H1 (cell line): ENCODE results near the gene EFCAB6. TPM values are rescaled to one million over a fixed set of nuclear protein-coding genes. Genes with fewer than 3 reads are reported as not detected.

ENCODE experiments used
- CTCF ChIA-PET: fragments of 300-600 bp; sonication (Branson Sonifier 250); formaldehyde crosslinking; loops from one replicate; lab custom pipeline; 2021; ENCODE audit not compliant: partially characterized antibody; lab: Charles Lee
- POLR2A ChIA-PET: fragments of 300-600 bp; sonication (Branson Sonifier 250); formaldehyde crosslinking; loops from one replicate; lab custom pipeline; 2021; ENCODE audit warnings: inconsistent platforms; ENCODE audit not compliant: partially characterized antibody; lab: Charles Lee
- DNase-seq, 2 experiments: peaks; one replicate each; pipeline versions ENCODE4 v3.0.0 to v3.0.0-alpha.2; 2010 to 2022; ENCODE audit warnings: low spot score in 2 of 2, low read depth in 1 of 2, mixed read lengths in 1 of 2
- FAIRE-seq: peaks from 2 replicates; lab custom pipeline; 2011; peaks lifted over from hg19 to GRCh38; lab: Jason Lieb, UNC
- H2AFZ ChIP-seq: 2 replicates; pipeline ENCODE4 v1.8.1; 2012; ENCODE audit warnings: low read length, inconsistent platforms
- H2AK5ac ChIP-seq: 2 replicates; pipeline ENCODE4 v1.6.1; 2013; ENCODE audit warnings: low read depth, low read length
- H2BK120ac ChIP-seq: replicated peaks from 2 replicates; pipeline ENCODE3; 2013; ENCODE audit warnings: low read depth, low read length, inconsistent platforms
- H2BK12ac ChIP-seq: 2 replicates; pipeline ENCODE4 v1.6.1; 2013; ENCODE audit warnings: low read depth, low read length
- H2BK15ac ChIP-seq: 2 replicates; pipeline ENCODE4 v1.6.1; 2013; ENCODE audit warnings: low read length
- H2BK20ac ChIP-seq: 2 replicates; pipeline ENCODE4 v1.6.1; 2013; ENCODE audit warnings: low read length
- H2BK5ac ChIP-seq: 2 replicates; pipeline ENCODE4 v1.6.1; 2013; ENCODE audit warnings: low read depth, low read length
- H3K14ac ChIP-seq: 2 replicates; pipeline ENCODE4 v1.6.1; 2013; ENCODE audit warnings: inconsistent platforms; ENCODE audit not compliant: insufficient read length
- H3K18ac ChIP-seq: 2 replicates; pipeline ENCODE4 v1.6.1; 2013; ENCODE audit warnings: low read length; ENCODE audit errors: extremely low read depth
- H3K23ac ChIP-seq: 2 replicates; pipeline ENCODE4 v1.6.1; 2013; ENCODE audit warnings: inconsistent platforms; ENCODE audit not compliant: insufficient read length
- H3K23me2 ChIP-seq: 2 replicates; pipeline ENCODE4 v1.6.1; 2013; ENCODE audit warnings: low read depth, low read length
- H3K27ac ChIP-seq: 2 replicates; pipeline ENCODE4 v1.6.1; 2011; ENCODE audit warnings: low read depth, low read length, inconsistent platforms
- H3K27me3 ChIP-seq, 4 experiments: replicated peaks in 1 of 4; 1 replicate in 1 of 4; 2 replicates in 3 of 4; pipeline versions ENCODE4 v1.6.1 to v1.8.1; 2011 to 2013; ENCODE audit warnings: low read length in 3 of 4, mild to moderate bottlenecking in 3 of 4, inconsistent platforms in 2 of 4, mixed read lengths in 2 of 4, moderate library complexity in 1 of 4; ENCODE audit not compliant: control insufficient read depth in 3 of 4, insufficient read depth in 3 of 4; ENCODE audit errors: extremely low read depth in 1 of 4
- H3K36me3 ChIP-seq, 4 experiments: 2 replicates each; pipeline versions ENCODE4 v1.6.1 to v1.8.1; 2011 to 2013; ENCODE audit warnings: mild to moderate bottlenecking in 4 of 4, low read length in 3 of 4, moderate library complexity in 2 of 4, control low read depth in 1 of 4, inconsistent platforms in 1 of 4; ENCODE audit not compliant: insufficient read depth in 4 of 4, control insufficient read depth in 2 of 4
- H3K4ac ChIP-seq: replicated peaks from 2 replicates; pipeline ENCODE3; 2013; ENCODE audit warnings: low read length, low read depth, mixed read lengths, inconsistent platforms; ENCODE audit not compliant: insufficient read length
- H3K4me1 ChIP-seq, 4 experiments: replicated peaks in 1 of 4; 1 replicate in 1 of 4; 2 replicates in 3 of 4; pipeline versions ENCODE4 v1.6.1 to v1.8.1; 2011 to 2013; ENCODE audit warnings: low read length in 3 of 4, inconsistent platforms in 2 of 4, mixed read lengths in 1 of 4; ENCODE audit not compliant: insufficient read depth in 4 of 4, control insufficient read depth in 3 of 4
- H3K4me2 ChIP-seq, 2 experiments: 2 replicates each; pipeline versions ENCODE4 v1.6.1 to v1.8.1; 2011 to 2013; ENCODE audit warnings: low read depth in 2 of 2, low read length in 2 of 2, control low read depth in 1 of 2, inconsistent platforms in 1 of 2, mild to moderate bottlenecking in 1 of 2; ENCODE audit not compliant: insufficient read depth in 1 of 2
- H3K4me3 ChIP-seq, 4 experiments: fragments of 200-600, 300-600 bp in 1 of 4; sonication (generic), shearing (Covaris generic), sonication (Bioruptor Twin) in 1 of 4; 2 replicates each; pipeline versions ENCODE4 v1.5.1 to v1.8.1; 2011 to 2016; ENCODE audit warnings: low read length in 4 of 4, low read depth in 3 of 4, control low read depth in 2 of 4, inconsistent platforms in 2 of 4, mild to moderate bottlenecking in 2 of 4, mixed read lengths in 1 of 4, moderate library complexity in 1 of 4; ENCODE audit not compliant: insufficient read depth in 2 of 4; ENCODE audit errors: extremely low read depth in 1 of 4
- H3K56ac ChIP-seq: replicated peaks from 2 replicates; pipeline ENCODE3; 2013; ENCODE audit warnings: low read depth, mild to moderate bottlenecking, mixed read lengths, low read length, inconsistent platforms; ENCODE audit not compliant: insufficient read length
- H3K79me1 ChIP-seq: 2 replicates; pipeline ENCODE4 v1.6.1; 2013; ENCODE audit warnings: low read depth, low read length, control low read depth
- H3K79me2 ChIP-seq, 2 experiments: 2 replicates each; pipeline versions ENCODE4 v1.6.1 to v1.8.1; 2012 to 2013; ENCODE audit warnings: low read length in 2 of 2, mild to moderate bottlenecking in 2 of 2, inconsistent platforms in 1 of 2; ENCODE audit not compliant: insufficient read depth in 2 of 2, control insufficient read depth in 1 of 2
- H3K9ac ChIP-seq, 4 experiments: replicated peaks in 1 of 4; 1 replicate in 1 of 4; 2 replicates in 3 of 4; pipeline versions ENCODE4 v1.6.1 to v1.8.1; 2011 to 2013; ENCODE audit warnings: low read depth in 3 of 4, low read length in 3 of 4, control low read depth in 2 of 4, mild to moderate bottlenecking in 2 of 4, moderate library complexity in 2 of 4, inconsistent platforms in 1 of 4; ENCODE audit errors: extremely low read depth in 1 of 4
- H3K9me3 ChIP-seq, 2 experiments: 2 replicates each; pipeline versions ENCODE4 v1.6.1 to v1.8.1; 2012 to 2013; ENCODE audit warnings: mild to moderate bottlenecking in 2 of 2, moderate library complexity in 2 of 2, control low read depth in 1 of 2, inconsistent platforms in 1 of 2, low read depth in 1 of 2, low read length in 1 of 2, mixed read lengths in 1 of 2; ENCODE audit not compliant: insufficient read depth in 2 of 2
- H4K20me1 ChIP-seq, 2 experiments: replicated peaks in 1 of 2; 2 replicates each; pipeline versions ENCODE3 to v1.8.1; 2011 to 2013; ENCODE audit warnings: inconsistent platforms in 2 of 2, low read length in 2 of 2, mild to moderate bottlenecking in 1 of 2; ENCODE audit not compliant: insufficient read depth in 2 of 2, control insufficient read depth in 1 of 2
- H4K5ac ChIP-seq: 2 replicates; pipeline ENCODE4 v1.6.1; 2013; ENCODE audit warnings: low read length, low read depth, mixed read lengths, inconsistent platforms; ENCODE audit not compliant: insufficient read length
- H4K8ac ChIP-seq: 2 replicates; pipeline ENCODE4 v1.8.0; 2013; ENCODE audit warnings: mild to moderate bottlenecking, moderate library complexity, low read length, inconsistent platforms; ENCODE audit not compliant: insufficient read depth; ENCODE audit errors: extremely low read depth
- H4K91ac ChIP-seq: replicated peaks from 2 replicates; pipeline ENCODE3; 2013; ENCODE audit warnings: low read length, mixed read lengths, inconsistent platforms; ENCODE audit not compliant: insufficient read length
- ATF3 ChIP-seq: IDR thresholded peaks from 2 replicates; pipeline ENCODE4 v1.6.1; 2011; ENCODE audit warnings: low read depth, mild to moderate bottlenecking, low read length; ENCODE audit not compliant: insufficient read depth
- CBX8 ChIP-seq: fragments of 300-800, 300-1000 bp; sonication (generic); IDR thresholded peaks from 2 replicates; pipeline ENCODE4 v1.7.1; 2016; ENCODE audit warnings: low read depth, low read length, borderline replicate concordance
- CTCF ChIP-seq, 3 experiments: IDR thresholded peaks; 1 replicate in 2 of 3; 2 replicates in 1 of 3; pipeline versions ENCODE4 v1.5.1 to v1.6.1; 2011; ENCODE audit warnings: low read length in 3 of 3, mild to moderate bottlenecking in 3 of 3, inconsistent platforms in 2 of 3, low read depth in 1 of 3, moderate library complexity in 1 of 3; ENCODE audit not compliant: insufficient read depth in 1 of 3; ENCODE audit errors: control extremely low read depth in 1 of 3
- EZH2 ChIP-seq: fragments of 200-600 bp; sonication (generic); IDR thresholded peaks from 2 replicates; pipeline ENCODE4 v1.7.1; 2012; ENCODE audit warnings: low read depth, mild to moderate bottlenecking, moderate library complexity, low read length, inconsistent platforms; ENCODE audit not compliant: severe bottlenecking
- HDAC2 ChIP-seq, 2 experiments: fragments of 300-600 bp in 1 of 2; sonication (generic) in 1 of 2; IDR thresholded peaks; 2 replicates each; pipeline ENCODE4 v1.6.1; 2011 to 2012; ENCODE audit warnings: low read depth in 2 of 2, low read length in 2 of 2, mild to moderate bottlenecking in 2 of 2, moderate library complexity in 2 of 2, borderline replicate concordance in 1 of 2, inconsistent platforms in 1 of 2
- JUND ChIP-seq: IDR thresholded peaks from 2 replicates; pipeline ENCODE4 v1.6.1; 2011; ENCODE audit warnings: mild to moderate bottlenecking, improper control_type of control experiment, low read length
- RNF2 ChIP-seq: fragments of 200-900, 300-1000 bp; sonication (generic); IDR thresholded peaks from 2 replicates; pipeline ENCODE4 v1.7.1; 2016; ENCODE audit warnings: borderline replicate concordance, low read depth, mild to moderate bottlenecking, antibody characterized with exemption, low read length; ENCODE audit not compliant: poor library complexity, severe bottlenecking; ENCODE audit errors: missing control alignments
- SP1 ChIP-seq: IDR thresholded peaks from 2 replicates; pipeline ENCODE4 v1.6.1; 2011; ENCODE audit warnings: low read depth, low read length
- SP2 ChIP-seq: IDR thresholded peaks from 2 replicates; pipeline ENCODE4 v1.6.1; 2012; ENCODE audit warnings: mild to moderate bottlenecking, low read length, inconsistent platforms
- SRF ChIP-seq: IDR thresholded peaks from 2 replicates; pipeline ENCODE4 v1.6.1; 2011; ENCODE audit warnings: mild to moderate bottlenecking, low read depth, low read length, moderate library complexity
- WGBS, 2 experiments: shearing (Covaris generic) in 1 of 2; methylation state at CpG; one replicate each; pipeline versions ENCODE4 v1.1.6 to v1.1.7; 2013 to 2015; ENCODE audit warnings: low lambda C conversion rate in 2 of 2, mixed read lengths in 2 of 2, inconsistent platforms in 1 of 2, low coverage in 1 of 2, missing lambda C conversion rate in 1 of 2; ENCODE audit not compliant: insufficient replicate concordance in 2 of 2, insufficient coverage in 1 of 2, insufficient read length in 1 of 2; ENCODE audit errors: extremely low coverage in 1 of 2, missing lambda C conversion rate in 1 of 2; 5-methylcytosine and 5-hydroxymethylcytosine counted together
- polyA plus RNA-seq, 7 experiments: library from polyadenylated mRNA; depleted of rRNA in 3 of 7; stranded (reverse) in 5 of 7; unstranded in 2 of 7; fragments of >200 nt in 5 of 7; fragments of 200-250 nt in 2 of 7; gene quantifications; 1 replicate in 5 of 7; 2 replicates in 1 of 7; 4 replicates in 1 of 7; pipeline versions ENCODE4 v1.2.1 to v1.2.3, GENCODE V29; 2011 to 2013; ENCODE audit warnings: missing spikeins in 2 of 7, mixed read lengths in 2 of 7
- total RNA-seq: library from RNA; stranded (reverse); fragmentation: NEBNext Ultra II Directional; extraction: Animal tissue kit (Norgen Biotek cat#: 25700); gene quantifications from 2 replicates; pipeline ENCODE4 v1.2.1, GENCODE V29; 2021

Gene EFCAB6
- total and polyA plus RNA-seq, 2 of the 8 experiments (the other 6 are each of a cell fraction or from before 2014, with no cell fraction given), result 0.32 to 1.7 TPM

GRCh38 chr22:43731988-43732387 lies 80.1 kb downstream of the EFCAB6 start:
- Histone ChIP-seq H3K23me2 (no peaks in the 10 kb centered on the region), H4K91ac (no peak overlapping the region), H4K20me1 (no peaks in the 10 kb centered on the region), H2BK12ac (no peak overlapping the region), H3K9ac (no peak overlapping the region), H3K79me2 (no peaks in the 10 kb centered on the region), H3K27ac (no peak overlapping the region), H4K8ac (no peak overlapping the region), H4K5ac (no peak overlapping the region), H2BK20ac (no peak overlapping the region), H3K36me3 (no peaks in the 10 kb centered on the region), H3K4ac (no peak overlapping the region), H3K4me3 (no peak overlapping the region), H3K18ac (no peak overlapping the region), H3K23ac (no peak overlapping the region), H3K4me1 (no peaks in the 10 kb centered on the region), H3K9me3 (no peaks in the 10 kb centered on the region), H2AFZ (no peak overlapping the region), H2BK5ac (no peak overlapping the region), H2AK5ac (no peak overlapping the region), H3K56ac (no peak overlapping the region), H3K79me1 (no peaks in the 10 kb centered on the region), H2BK15ac (no peak overlapping the region), H3K27me3 (no peaks in the 10 kb centered on the region), H2BK120ac (no peak overlapping the region), H3K14ac (no peak overlapping the region), H3K4me2 (no peak overlapping the region)
- ChIA-PET POLR2A (no interaction called here), CTCF (interaction anchor here (0.6 to 2.8 kb wide), 3 partner anchors 10 to 673 kb away, joined by 3 to 15 read pairs (median 3); no protein-coding TSS in a partner anchor)
- 93% methylated on average over 5 of the region's 5 CpGs; no CpG with 5 or more reads in 1 of the 2 experiments for WGBS, 2 experiments
- no peak for DNase-seq
- no peak for FAIRE-seq
- TF ChIP-seq HDAC2 (IDR thresholded peaks at IDR 0.05; ENCODE audit: borderline replicate concordance in 1 of 2, low read depth in 2 of 2, low read length in 2 of 2), result no peak
- TF ChIP-seq EZH2, result no peak
- TF ChIP-seq CBX8, result no peak
- TF ChIP-seq SP1, result no peak
- TF ChIP-seq RNF2, result no peak
- TF ChIP-seq JUND, result no peak
- TF ChIP-seq ATF3, result no peak
- TF ChIP-seq SRF, result no peak
- no peak for TF ChIP-seq SP2
- TF ChIP-seq CTCF (IDR thresholded peaks at IDR 0.05; ENCODE audit: control extremely low read depth in 1 of 3, insufficient read depth in 1 of 3, low read depth in 1 of 3, low read length in 3 of 3), result no peak
